ENCODE results near the gene GPR171.
A peak's percentile ranks its signal among the peaks of the same experiment; 100 is the strongest.

The GPR171 gene

DNA sequence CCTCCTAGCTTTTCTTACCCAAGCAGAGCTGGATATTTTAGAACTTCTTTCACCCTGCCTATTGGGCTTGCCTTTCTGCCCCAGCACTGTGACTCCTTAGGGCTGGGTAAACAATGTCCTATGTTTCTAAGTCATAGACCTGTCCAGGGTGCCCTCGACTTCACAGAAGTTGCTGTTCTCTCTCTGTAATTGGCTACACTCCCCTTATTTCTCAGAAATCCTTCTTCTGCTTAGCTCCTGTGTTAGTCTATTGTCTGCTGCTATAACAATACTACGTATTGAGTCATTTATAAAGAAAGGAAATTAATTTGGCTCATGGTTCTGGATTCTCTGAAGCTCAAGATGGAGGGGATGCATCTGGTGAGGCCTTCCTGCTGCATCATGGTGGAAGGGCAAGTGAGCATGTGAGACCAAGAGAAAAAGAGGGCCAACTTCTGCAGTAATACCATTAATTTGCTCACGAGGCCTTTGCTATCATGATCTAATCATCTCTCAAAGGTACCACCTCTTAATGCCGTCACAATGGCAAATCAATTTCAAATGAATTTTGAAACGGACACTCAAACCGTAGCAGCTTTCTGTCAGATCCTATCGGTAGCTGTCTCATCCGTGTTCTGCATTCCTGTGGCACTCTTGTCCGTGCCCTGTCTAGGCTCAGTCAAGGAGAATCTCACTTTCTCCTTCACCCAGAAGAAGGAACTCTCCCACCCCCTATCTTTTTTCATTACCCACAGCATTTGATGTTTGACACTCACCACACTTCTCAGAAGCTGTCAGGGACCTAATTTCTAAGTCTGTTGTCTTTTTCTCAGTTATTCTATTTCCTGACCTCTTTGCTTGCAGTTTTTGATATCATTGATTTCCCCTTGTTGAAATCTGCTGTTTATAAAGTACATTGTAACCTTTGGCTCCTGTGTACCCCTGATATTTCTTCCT, 22.3 kb upstream of the GPR171 start:
- TF ChIP-seq CTCF (IDR thresholded peaks at IDR 0.05; ENCODE audit: low read length, missing control alignments): no peak
- DNase-seq (ENCODE audit: low read depth): no peak

GRCh38 chr3:151224268-151224866, 21.4 kb upstream of the GPR171 start:
- DNase-seq (ENCODE audit: low read depth): no peak
- H3K4me3 ChIP-seq (replicated peaks; ENCODE audit: low read depth, low read length): no peak overlapping the region
- TF ChIP-seq CTCF (IDR thresholded peaks at IDR 0.05; ENCODE audit: low read length, missing control alignments): no peak

More for the DNA sequence above, 22.3 kb upstream of the GPR171 start:
- H3K4me3 ChIP-seq (replicated peaks; ENCODE audit: low read depth, low read length): no peak overlapping the region

DNA sequence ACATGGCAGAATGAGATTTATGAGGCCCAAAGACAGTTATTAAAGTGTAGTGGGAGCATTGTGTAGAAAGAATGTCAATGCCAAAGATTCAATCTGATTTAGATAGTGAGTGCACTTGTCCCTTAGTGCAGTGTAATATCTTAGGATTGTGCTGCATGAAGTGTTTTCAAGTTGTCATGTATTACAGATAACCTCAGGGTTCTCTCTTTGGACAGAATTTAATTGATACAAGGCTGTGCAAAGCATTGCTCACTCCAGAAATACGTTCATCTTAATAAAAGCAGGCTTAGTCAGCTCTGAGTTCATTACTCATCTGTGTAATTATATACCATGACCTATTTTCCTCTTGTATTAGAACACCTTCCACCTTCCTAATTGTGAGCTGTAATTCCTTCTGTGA, 16.0 kb upstream of the GPR171 start:
- H3K4me3 ChIP-seq (replicated peaks; ENCODE audit: low read depth, low read length): no peak overlapping the region
- DNase-seq (ENCODE audit: low read depth): peak; percentile 41
- no peak for TF ChIP-seq CTCF (IDR thresholded peaks at IDR 0.05; ENCODE audit: low read length, missing control alignments)

- TF ChIP-seq CTCF (IDR thresholded peaks at IDR 0.05; ENCODE audit: low read length, missing control alignments): no peak
- no peak overlapping the region for H3K4me3 ChIP-seq (replicated peaks; ENCODE audit: low read depth, low read length)
- no peak for DNase-seq (ENCODE audit: low read depth)
Measured at GRCh38 chr3:151218136-151218535, 15.1 kb upstream of the GPR171 start.

- no peak for TF ChIP-seq CTCF (IDR thresholded peaks at IDR 0.05; ENCODE audit: low read length, missing control alignments)
- DNase-seq (ENCODE audit: low read depth): peak; percentile 42
- no peak overlapping the region for H3K4me3 ChIP-seq (replicated peaks; ENCODE audit: low read depth, low read length)
Measured at GRCh38 chr3:151216641-151217607, 13.9 kb upstream of the GPR171 start.

DNA sequence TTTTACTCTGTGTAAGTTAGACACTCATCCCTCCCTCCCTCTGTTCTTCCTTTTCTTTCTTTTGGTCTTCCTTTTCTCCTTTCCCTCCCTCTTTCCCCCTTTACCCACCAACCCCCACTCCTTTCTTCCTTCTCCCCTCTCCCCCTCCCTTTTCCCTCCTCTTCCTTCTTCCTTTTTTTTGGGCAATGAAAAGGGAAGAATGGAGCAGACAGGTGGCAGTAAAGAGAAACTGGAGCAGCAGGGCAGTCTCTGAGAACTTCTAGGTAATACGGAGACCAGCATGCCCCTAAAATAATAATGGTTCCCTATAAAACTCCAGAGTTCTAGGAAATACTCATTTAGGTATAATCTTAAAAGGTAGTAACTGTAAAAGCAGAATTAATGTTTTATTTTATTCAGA, 11.4 kb upstream of the GPR171 start:
- H3K4me3 ChIP-seq (replicated peaks; ENCODE audit: low read depth, low read length): no peak overlapping the region
- TF ChIP-seq CTCF (IDR thresholded peaks at IDR 0.05; ENCODE audit: low read length, missing control alignments): no peak
- no peak for DNase-seq (ENCODE audit: low read depth)

Measured in fibroblast of pulmonary artery (primary cell).